ENCODE results near the gene MAF.

DNA sequence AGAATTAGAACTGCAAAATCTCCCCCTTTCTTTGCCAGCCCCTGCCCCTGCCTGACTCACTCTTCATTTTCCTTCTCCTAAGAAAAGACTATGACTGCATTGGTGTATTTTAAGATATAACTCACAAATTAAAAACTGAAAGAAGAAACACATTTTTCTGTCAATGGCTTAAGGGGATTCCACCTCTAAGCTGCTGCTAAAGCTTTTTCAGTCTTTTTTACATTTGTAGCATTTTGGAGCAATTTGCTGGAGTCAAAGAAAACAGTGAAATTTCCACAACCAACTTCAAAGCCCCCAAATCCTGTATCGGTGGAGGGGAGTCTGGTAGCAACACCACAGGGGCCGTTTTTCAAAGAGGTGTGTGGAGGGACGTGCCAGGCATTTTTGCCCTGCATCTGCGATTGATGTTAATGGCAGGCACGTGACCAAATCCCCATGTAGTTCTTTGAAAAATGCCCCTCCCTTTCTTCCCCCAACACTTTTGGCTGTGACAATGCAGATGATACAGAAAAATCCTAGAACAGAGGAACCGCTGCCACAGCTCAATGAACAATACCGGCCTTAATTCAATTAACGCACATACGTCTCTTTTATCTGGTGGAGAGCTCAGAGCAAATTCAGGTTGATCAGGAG lies 28.5 kb downstream of the MAF start:
- TF ChIP-seq, protein P1, sequence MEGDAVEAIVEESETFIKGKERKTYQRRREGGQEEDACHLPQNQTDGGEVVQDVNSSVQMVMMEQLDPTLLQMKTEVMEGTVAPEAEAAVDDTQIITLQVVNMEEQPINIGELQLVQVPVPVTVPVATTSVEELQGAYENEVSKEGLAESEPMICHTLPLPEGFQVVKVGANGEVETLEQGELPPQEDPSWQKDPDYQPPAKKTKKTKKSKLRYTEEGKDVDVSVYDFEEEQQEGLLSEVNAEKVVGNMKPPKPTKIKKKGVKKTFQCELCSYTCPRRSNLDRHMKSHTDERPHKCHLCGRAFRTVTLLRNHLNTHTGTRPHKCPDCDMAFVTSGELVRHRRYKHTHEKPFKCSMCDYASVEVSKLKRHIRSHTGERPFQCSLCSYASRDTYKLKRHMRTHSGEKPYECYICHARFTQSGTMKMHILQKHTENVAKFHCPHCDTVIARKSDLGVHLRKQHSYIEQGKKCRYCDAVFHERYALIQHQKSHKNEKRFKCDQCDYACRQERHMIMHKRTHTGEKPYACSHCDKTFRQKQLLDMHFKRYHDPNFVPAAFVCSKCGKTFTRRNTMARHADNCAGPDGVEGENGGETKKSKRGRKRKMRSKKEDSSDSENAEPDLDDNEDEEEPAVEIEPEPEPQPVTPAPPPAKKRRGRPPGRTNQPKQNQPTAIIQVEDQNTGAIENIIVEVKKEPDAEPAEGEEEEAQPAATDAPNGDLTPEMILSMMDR (IDR thresholded peaks at IDR 0.05), result no peak
- no peak for TF ChIP-seq POLR2A (IDR thresholded peaks at IDR 0.05)
